K562 (cell line): ENCODE data around the gene SYT7. TPM values are rescaled to one million over a fixed set of nuclear protein-coding genes. Genes with fewer than 3 reads are reported as not detected.

Experiments used
- ATF3 ChIP-seq, 2 experiments: fragments of 450-650 bp in 1 of 2; sonication (generic) in 1 of 2; formaldehyde crosslinking in 1 of 2; IDR thresholded peaks in 1 of 2; conservative IDR thresholded peaks in 1 of 2; 2 replicates each; pipeline versions ENCODE4 v1.6.1 to v1.8.1; 2016 to 2023; ENCODE audit warnings: mild to moderate bottlenecking in 2 of 2, moderate library complexity in 2 of 2, inconsistent platforms in 1 of 2, missing genetic modification reagents in 1 of 2
- ATF6 ChIP-seq: sonication (generic); formaldehyde crosslinking; IDR thresholded peaks from 2 replicates; pipeline ENCODE4 v1.4.0; 2020; ENCODE audit warnings: mild to moderate bottlenecking, missing genetic modification reagents
- CC2D1A ChIP-seq: fragments of 450-650 bp; IDR thresholded peaks from 2 replicates; pipeline ENCODE4 v1.6.1; 2017; ENCODE audit warnings: mild to moderate bottlenecking
- CEBPG ChIP-seq, 3 experiments: fragments of 200-800 bp in 1 of 3; sonication (Bioruptor generic) in 1 of 3; sonication (generic) in 1 of 3; formaldehyde crosslinking in 1 of 3; IDR thresholded peaks in 2 of 3; conservative IDR thresholded peaks in 1 of 3; 2 replicates each; pipeline versions ENCODE4 v1.6.1 to v1.8.0; 2016 to 2022; ENCODE audit warnings: missing compliant biosample characterization in 2 of 3, missing genetic modification characterization in 2 of 3, mild to moderate bottlenecking in 1 of 3, missing genetic modification reagents in 1 of 3
- ELK3 ChIP-seq: fragments of 450-650 bp; formaldehyde crosslinking; IDR thresholded peaks from 2 replicates; pipeline ENCODE4 v1.4.0; 2020; ENCODE audit warnings: mild to moderate bottlenecking
- FOXJ3 ChIP-seq: sonication (generic); formaldehyde crosslinking; IDR thresholded peaks from 2 replicates; pipeline ENCODE4 v1.4.0; 2020; ENCODE audit warnings: mild to moderate bottlenecking, missing genetic modification reagents
- GTF2E2 ChIP-seq: fragments of 200-800 bp; sonication (Bioruptor generic); IDR thresholded peaks from 2 replicates; pipeline ENCODE4 v1.6.1; 2016; ENCODE audit warnings: missing genetic modification characterization, missing compliant biosample characterization
- HIVEP1 ChIP-seq: fragments of 250-450 bp; sonication (Bioruptor Pico); IDR thresholded peaks from 2 replicates; pipeline ENCODE4 v1.4.0; 2020; ENCODE audit warnings: mild to moderate bottlenecking
- LEF1 ChIP-seq: fragments of 450-650 bp; IDR thresholded peaks from 2 replicates; pipeline ENCODE4 v1.6.1; 2016; ENCODE audit warnings: mild to moderate bottlenecking
- NR1H2 ChIP-seq: sonication (generic); formaldehyde crosslinking; IDR thresholded peaks from 2 replicates; pipeline ENCODE4 v1.4.0; 2020; ENCODE audit warnings: mild to moderate bottlenecking, missing genetic modification reagents
- POLR2AphosphoS5 ChIP-seq: IDR thresholded peaks from 2 replicates; pipeline ENCODE4 v1.6.1; 2011; ENCODE audit warnings: mild to moderate bottlenecking, low read depth, low read length, moderate library complexity; ENCODE audit not compliant: control insufficient read depth, insufficient read depth
- PYGO2 ChIP-seq: fragments of 450-650 bp; IDR thresholded peaks from 2 replicates; pipeline ENCODE4 v1.6.1; 2016; ENCODE audit warnings: mild to moderate bottlenecking, missing genetic modification characterization, moderate library complexity, missing compliant biosample characterization
- SMARCE1 ChIP-seq: fragments of 450-650 bp; IDR thresholded peaks from 2 replicates; pipeline ENCODE4 v1.7.1; 2016; ENCODE audit warnings: mild to moderate bottlenecking
- TCF7 ChIP-seq: sonication (generic); IDR thresholded peaks from 2 replicates; pipeline ENCODE4 v1.6.1; 2016; ENCODE audit warnings: antibody characterized with exemption, borderline replicate concordance
- TEAD4 ChIP-seq, 2 experiments: sonication (generic) in 1 of 2; formaldehyde crosslinking in 1 of 2; IDR thresholded peaks; 2 replicates each; pipeline versions ENCODE4 v1.6.1 to v1.8.0; 2012 to 2022; ENCODE audit warnings: borderline replicate concordance in 1 of 2, inconsistent platforms in 1 of 2, low read length in 1 of 2, mild to moderate bottlenecking in 1 of 2, missing genetic modification reagents in 1 of 2
- ZBTB12 ChIP-seq: fragments of 250-450 bp; sonication (Bioruptor Pico); IDR thresholded peaks from 2 replicates; pipeline ENCODE4 v1.4.0; 2020
- ZNF395 ChIP-seq: fragments of 200-800 bp; sonication (Bioruptor generic); IDR thresholded peaks from 2 replicates; pipeline ENCODE4 v1.6.1; 2017; ENCODE audit warnings: missing genetic modification characterization, missing compliant biosample characterization
- ZNF589 ChIP-seq: fragments of 200-800 bp; sonication (Bioruptor generic); IDR thresholded peaks from 2 replicates; pipeline ENCODE4 v1.6.1; 2016; ENCODE audit warnings: low read depth, missing genetic modification characterization, missing compliant biosample characterization
- polyA plus RNA-seq, 8 experiments: library from polyadenylated mRNA; depleted of rRNA in 4 of 8; stranded (reverse) in 5 of 8; unstranded in 3 of 8; fragments of >200 nt; fragmentation: Nextera tagmentation in 2 of 8; fragmentation: Illumina TruSeq in 1 of 8; extraction: Ambion mirVana in 2 of 8; extraction: Trizol in 1 of 8; gene quantifications; 2 replicates each; pipeline versions ENCODE4 v1.2.1 to v1.2.3, GENCODE V29; 2011 to 2014; ENCODE audit warnings: inconsistent platforms in 1 of 8, missing spikeins in 1 of 8
- total RNA-seq, 7 experiments: library from RNA; depleted of rRNA in 6 of 7; stranded (reverse); fragments of >200 nt in 6 of 7; fragmentation: Illumina TruSeq in 2 of 7; extraction: Trizol in 2 of 7; gene quantifications; 2 replicates each; pipeline versions ENCODE4 v1.2.1 to v1.2.3, GENCODE V29; 2011 to 2021; ENCODE audit warnings: low replicate concordance in 1 of 7

The SYT7 gene
- total and polyA plus RNA-seq, 9 of the 15 experiments (the other 6 are each of a cell fraction or from before 2014, with no cell fraction given): 0.01 to 0.51 (median 0.16) TPM; not detected in 1

- TF ChIP-seq ZNF395 (CRISPR knock-in tag) (peak; percentile 80; the same call in 1 of the 2 replicates), ZBTB12 (CRISPR knock-in tag) (no peak), POLR2AphosphoS5 (peak; percentile 78; the same call in 1 of the 2 replicates), SMARCE1 (peak; percentile 51; the same call in 1 of the 2 replicates), ELK3 (CRISPR knock-in tag) (no peak), ATF3 (IDR thresholded peaks at IDR 0.05) (peak; percentile 78), ATF3 (CRISPR knock-in tag; conservative IDR thresholded peaks at IDR 0.05) (no peak), TCF7 (no peak), FOXJ3 (CRISPR knock-in tag) (no peak), PYGO2 (tag) (no peak), HIVEP1 (no peak), CEBPG (CRISPR knock-in tag; IDR thresholded peaks at IDR 0.05) (peak; percentile 25), CEBPG (tag; conservative IDR thresholded peaks at IDR 0.05 in 1 of 2, IDR thresholded peaks at IDR 0.05 in 1 of 2) (no peak), CC2D1A (no peak), TEAD4 (IDR thresholded peaks at IDR 0.05; ENCODE audit: low read length) (peak; percentile 59), TEAD4 (CRISPR knock-in tag; IDR thresholded peaks at IDR 0.05; ENCODE audit: borderline replicate concordance) (no peak), GTF2E2 (0 out of 2 replicates have a peak, but pooled peaks have one; percentile 52), ATF6 (CRISPR knock-in tag) (no peak), NR1H2 (CRISPR knock-in tag) (no peak), LEF1 (no peak), ZNF589 (CRISPR knock-in tag) (peak; percentile 82)
Observed at GRCh38 chr11:61602775-61603569, 22.1 kb upstream of the SYT7 start (continued).
